ENCODE measurements around the gene DNAH8. TPM values are rescaled to one million over a fixed set of nuclear protein-coding genes. Genes with fewer than 3 reads are reported as not detected.

DNAH8 gene
- total RNA-seq, 1 experiment from 2014 or later = 0.05 TPM

GRCh38 chr6:39053854-39054576, 338.9 kb downstream of the DNAH8 start:
- DNase-seq = no peak
- CTCF ChIA-PET = interaction anchor here (1.1 kb wide), 1 partner anchor 61 kb away, joined by 3 read pairs; the partner anchor contains the start of gene SAYSD1
- intact Hi-C loops (cut with micrococcal nuclease; ENCODE audit: unreplicated experiment) = no loop called here
- no peaks in the 10 kb centered on the region for H3K9me3 Mint-ChIP-seq (ENCODE audit: low read depth, unreplicated experiment)
- peaks cover 10% of the 10 kb centered on the region for H3K36me3 Mint-ChIP-seq (ENCODE audit: insufficient read depth, unreplicated experiment)
- no peak overlapping the region for H3K27ac Mint-ChIP-seq (ENCODE audit: unreplicated experiment)
- TF ChIP-seq CTCF (IDR thresholded peaks at IDR 0.05; ENCODE audit: unreplicated experiment) = no peak
- H3K27me3 Mint-ChIP-seq (ENCODE audit: unreplicated experiment) = no peaks in the 10 kb centered on the region
- no TSS peak for BruUV-seq (replicated peaks)
- H3K4me3 Mint-ChIP-seq (ENCODE audit: low read depth, unreplicated experiment) = no peak overlapping the region
- peaks cover 53% of the 10 kb centered on the region for H3K4me1 Mint-ChIP-seq (ENCODE audit: low read depth, unreplicated experiment)

DNA sequence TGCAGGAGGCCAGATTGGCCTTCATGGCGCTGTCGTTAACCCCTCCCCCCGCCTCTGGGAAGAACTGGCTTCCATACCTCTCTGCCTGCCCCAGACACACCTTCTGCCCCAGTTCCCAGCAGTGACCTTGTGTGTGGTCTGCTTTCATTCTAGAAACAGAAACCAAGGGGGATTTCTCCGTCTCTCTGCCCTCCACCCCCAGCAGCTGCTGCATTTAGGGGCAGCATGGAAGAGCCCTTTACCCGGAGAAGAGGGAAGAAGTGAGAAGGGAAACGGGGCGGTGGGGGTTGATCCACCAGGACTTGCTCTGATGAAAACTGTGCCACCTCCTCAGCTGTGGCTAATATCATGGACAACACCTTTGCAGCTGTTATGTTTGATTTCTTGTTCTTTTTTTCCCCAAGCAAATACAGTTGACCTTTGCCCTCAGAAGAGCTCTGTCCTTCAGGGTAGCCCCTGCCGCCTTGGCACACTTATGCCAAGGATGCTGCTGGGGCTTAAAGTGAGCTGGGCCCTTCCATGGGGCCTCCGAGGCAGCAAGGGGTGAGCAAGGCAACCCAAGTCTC, 339.5 kb downstream of the DNAH8 start:
- intact Hi-C loops (cut with micrococcal nuclease; ENCODE audit: unreplicated experiment) = no loop called here
- CTCF ChIA-PET = no interaction called here
- Mint-ChIP-seq H3K4me1 (ENCODE audit: low read depth, unreplicated experiment) (peaks cover 46% of the 10 kb centered on the region), H3K36me3 (ENCODE audit: insufficient read depth, unreplicated experiment) (peaks cover 8% of the 10 kb centered on the region), H3K9me3 (ENCODE audit: low read depth, unreplicated experiment) (no peaks in the 10 kb centered on the region), H3K4me3 (ENCODE audit: low read depth, unreplicated experiment) (no peak overlapping the region), H3K27ac (ENCODE audit: unreplicated experiment) (no peak overlapping the region), H3K27me3 (ENCODE audit: unreplicated experiment) (no peaks in the 10 kb centered on the region)
- no peak for DNase-seq
- TF ChIP-seq CTCF (IDR thresholded peaks at IDR 0.05; ENCODE audit: unreplicated experiment) = no peak
- no TSS peak for BruUV-seq (replicated peaks)

DNA sequence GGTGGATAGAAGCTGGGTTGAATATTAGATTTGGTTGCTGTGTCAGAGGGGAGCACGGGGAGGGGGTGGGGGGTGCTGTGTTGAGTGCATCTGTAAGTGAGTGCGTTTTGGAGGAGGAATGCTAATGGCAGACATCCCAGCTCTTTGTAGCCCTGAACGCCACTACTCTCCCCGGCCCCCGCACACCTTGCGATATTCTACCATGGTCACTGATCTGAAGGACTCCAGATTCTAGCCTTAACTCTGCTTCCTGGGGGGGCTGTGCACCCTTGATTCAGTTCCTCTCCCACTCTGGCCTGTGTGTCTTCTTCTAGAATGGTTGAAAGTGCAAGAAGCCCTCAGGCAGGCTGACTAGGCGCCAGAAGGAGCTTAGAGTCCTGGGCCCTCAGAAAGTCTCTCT, 340.6 kb downstream of the DNAH8 start:
- intact Hi-C loops (cut with micrococcal nuclease; ENCODE audit: unreplicated experiment) = no loop called here
- no TSS peak for BruUV-seq (replicated peaks)
- H3K9me3 Mint-ChIP-seq (ENCODE audit: low read depth, unreplicated experiment) = no peaks in the 10 kb centered on the region
- no peak for TF ChIP-seq CTCF (IDR thresholded peaks at IDR 0.05; ENCODE audit: unreplicated experiment)
- CTCF ChIA-PET = no interaction called here
- H3K4me3 Mint-ChIP-seq (ENCODE audit: low read depth, unreplicated experiment) = no peak overlapping the region
- H3K27ac Mint-ChIP-seq (ENCODE audit: unreplicated experiment) = no peak overlapping the region
- no peak for DNase-seq
- H3K36me3 Mint-ChIP-seq (ENCODE audit: insufficient read depth, unreplicated experiment) = peaks cover 4% of the 10 kb centered on the region
- peaks cover 36% of the 10 kb centered on the region for H3K4me1 Mint-ChIP-seq (ENCODE audit: low read depth, unreplicated experiment)
- no peaks in the 10 kb centered on the region for H3K27me3 Mint-ChIP-seq (ENCODE audit: unreplicated experiment)

DNA sequence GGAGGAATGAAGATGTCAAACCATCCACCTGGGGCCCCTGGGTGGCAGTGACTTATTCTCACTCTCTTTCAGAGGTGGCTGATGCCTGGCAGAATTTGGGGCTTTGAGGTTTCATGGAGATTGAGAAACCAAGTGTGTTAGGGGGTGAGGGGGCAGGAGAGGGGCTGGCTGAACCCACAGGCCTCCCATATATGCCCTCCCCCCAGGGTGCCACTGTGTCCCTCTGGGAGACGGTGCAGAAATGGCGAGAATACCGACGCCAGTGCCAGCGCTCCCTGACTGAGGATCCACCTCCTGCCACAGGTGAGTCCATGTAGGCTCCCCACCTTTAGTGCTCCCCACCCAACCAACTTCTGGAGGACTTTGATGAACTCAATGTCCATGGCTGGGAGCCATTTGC, 341.1 kb downstream of the DNAH8 start:
- Mint-ChIP-seq H3K27ac (ENCODE audit: unreplicated experiment) (no peak overlapping the region), H3K4me1 (ENCODE audit: low read depth, unreplicated experiment) (peaks cover 31% of the 10 kb centered on the region), H3K36me3 (ENCODE audit: insufficient read depth, unreplicated experiment) (peaks cover 4% of the 10 kb centered on the region), H3K4me3 (ENCODE audit: low read depth, unreplicated experiment) (no peak overlapping the region), H3K27me3 (ENCODE audit: unreplicated experiment) (no peaks in the 10 kb centered on the region), H3K9me3 (ENCODE audit: low read depth, unreplicated experiment) (no peaks in the 10 kb centered on the region)
- no peak for TF ChIP-seq CTCF (IDR thresholded peaks at IDR 0.05; ENCODE audit: unreplicated experiment)
- CTCF ChIA-PET = no interaction called here
- intact Hi-C loops (cut with micrococcal nuclease; ENCODE audit: unreplicated experiment) = no loop called here
- DNase-seq = no peak
- BruUV-seq (replicated peaks) = no TSS peak
